GM19035 (cell line): Measurements from ENCODE around the gene ADSS1.

Source experiments
- ATAC-seq: cut with Tn5 transposase; IDR thresholded peaks from one replicate; pipeline ENCODE4 v1.9.1; 2021; ENCODE audit not compliant: unreplicated experiment

Gene ADSS1

GRCh38 chr14:104731320-104732294, 7.6 kb downstream of the ADSS1 start:
- no peak for ATAC-seq

DNA sequence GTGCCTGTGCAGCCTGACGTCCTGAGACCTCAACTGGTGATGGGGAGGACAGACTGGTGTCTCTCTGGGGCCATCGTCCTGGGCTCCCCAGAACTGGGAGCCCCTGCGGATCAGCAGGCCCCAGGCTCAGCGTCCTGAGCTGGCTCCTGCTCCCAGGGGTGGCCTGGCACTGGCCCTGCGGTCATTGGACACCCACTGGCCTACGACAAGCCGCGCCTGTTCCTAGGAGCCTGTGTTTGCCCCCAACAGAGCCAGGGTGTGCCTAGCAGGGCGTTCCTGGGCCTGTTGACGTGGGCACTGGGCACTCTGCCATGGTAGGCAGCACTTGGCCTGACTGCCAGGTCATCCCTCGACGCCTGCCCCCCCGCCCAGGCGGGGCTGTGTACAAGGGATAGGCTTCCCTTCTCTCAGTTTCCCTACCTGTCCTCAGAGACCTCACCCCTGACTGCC, 8.4 kb downstream of the ADSS1 start:
- ATAC-seq = no peak

DNA sequence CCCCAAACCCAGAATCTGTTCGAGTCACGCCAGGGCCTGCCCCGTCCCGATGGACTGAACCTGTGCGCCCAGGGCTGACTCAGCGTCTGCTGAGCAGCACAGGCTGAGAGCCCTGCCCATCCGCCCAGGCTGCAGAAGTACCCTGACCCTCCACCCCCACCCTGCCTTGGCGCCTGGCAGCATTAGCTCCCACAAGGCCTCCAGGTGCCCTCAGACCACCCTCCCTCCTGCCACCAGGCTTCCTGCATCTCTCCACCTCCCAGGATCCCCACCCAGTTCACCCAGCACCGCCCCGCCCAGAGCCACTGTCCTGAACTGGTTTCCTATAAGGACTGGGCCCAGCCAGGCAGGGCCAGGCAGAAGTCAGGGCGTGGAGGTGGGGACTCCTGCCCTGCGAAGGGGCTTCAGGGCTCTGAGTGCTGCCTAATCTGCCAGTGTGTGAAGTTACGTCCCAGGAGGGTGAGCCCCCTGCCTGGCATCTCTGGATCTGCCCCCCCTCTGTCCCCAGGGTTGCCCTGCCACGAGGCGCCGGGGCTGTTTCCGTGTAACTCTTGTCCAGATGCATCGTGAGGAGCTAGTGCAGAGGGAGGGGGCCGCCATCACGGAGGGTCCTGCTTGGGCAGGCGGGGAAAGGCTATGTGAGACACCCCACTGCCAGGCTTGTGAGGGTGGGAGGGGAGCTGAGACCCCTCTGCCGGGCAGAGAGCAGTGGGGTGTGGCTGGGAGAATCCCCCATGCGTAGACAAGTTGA, 9.1 kb downstream of the ADSS1 start:
- ATAC-seq = no peak

GRCh38 chr14:104734051-104734587, 10.1 kb downstream of the ADSS1 start:
- ATAC-seq = no peak

DNA sequence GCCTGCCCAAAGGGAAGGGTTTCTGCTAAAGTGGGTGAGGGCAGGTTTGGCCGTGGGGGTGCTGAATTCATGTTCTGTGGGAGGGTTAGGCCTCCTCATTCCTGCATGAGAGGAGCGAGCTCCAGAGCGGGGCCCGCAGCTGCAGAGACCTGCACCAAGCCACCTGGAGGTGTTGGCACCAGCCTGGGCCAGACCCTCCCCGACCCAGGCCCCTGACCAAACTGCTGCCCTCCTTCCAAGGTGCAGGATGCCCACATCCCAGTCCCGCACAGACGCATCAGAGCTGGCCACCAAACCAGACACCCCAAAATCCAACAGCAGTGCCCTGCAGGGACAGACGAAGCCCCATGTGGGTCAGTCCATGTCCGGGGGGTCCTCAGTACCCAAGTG, 10.6 kb downstream of the ADSS1 start:
- no peak for ATAC-seq

DNA sequence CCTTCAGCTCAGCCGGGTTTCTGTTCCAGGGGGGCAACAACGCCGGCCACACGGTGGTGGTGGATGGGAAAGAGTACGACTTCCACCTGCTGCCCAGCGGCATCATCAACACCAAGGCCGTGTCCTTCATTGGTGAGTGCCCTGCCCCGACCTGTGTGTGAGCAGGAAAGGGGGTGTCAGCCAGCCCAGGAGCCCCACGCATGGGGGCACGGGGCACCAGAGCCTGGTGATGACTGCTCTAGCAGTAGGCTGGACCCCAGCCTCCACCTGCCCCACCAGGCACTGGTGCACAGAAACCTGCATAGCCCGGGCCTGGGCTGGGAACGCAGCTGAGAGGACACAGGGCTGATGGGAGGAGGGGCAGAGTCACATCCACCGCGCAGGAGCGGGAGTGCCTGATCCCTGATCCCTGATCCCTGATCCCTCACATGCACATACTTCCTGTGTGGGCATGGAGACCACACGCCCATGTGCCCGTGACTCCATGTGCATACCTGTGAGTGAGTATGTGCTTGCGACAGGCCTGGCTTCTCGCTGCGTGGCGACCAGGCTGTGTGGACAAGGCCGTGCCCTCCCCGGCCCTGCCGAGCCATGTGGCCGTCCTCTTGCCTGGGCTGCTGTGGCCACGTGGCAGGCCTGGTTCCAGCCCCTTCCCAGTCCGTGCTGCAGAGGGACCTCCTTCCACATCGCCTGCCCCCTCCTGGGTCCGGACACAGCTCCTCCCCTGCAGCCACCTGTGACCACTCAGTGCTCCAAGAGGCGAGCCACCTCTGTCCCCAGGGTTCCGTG, 11.2 kb downstream of the ADSS1 start:
- ATAC-seq = no peak

DNA sequence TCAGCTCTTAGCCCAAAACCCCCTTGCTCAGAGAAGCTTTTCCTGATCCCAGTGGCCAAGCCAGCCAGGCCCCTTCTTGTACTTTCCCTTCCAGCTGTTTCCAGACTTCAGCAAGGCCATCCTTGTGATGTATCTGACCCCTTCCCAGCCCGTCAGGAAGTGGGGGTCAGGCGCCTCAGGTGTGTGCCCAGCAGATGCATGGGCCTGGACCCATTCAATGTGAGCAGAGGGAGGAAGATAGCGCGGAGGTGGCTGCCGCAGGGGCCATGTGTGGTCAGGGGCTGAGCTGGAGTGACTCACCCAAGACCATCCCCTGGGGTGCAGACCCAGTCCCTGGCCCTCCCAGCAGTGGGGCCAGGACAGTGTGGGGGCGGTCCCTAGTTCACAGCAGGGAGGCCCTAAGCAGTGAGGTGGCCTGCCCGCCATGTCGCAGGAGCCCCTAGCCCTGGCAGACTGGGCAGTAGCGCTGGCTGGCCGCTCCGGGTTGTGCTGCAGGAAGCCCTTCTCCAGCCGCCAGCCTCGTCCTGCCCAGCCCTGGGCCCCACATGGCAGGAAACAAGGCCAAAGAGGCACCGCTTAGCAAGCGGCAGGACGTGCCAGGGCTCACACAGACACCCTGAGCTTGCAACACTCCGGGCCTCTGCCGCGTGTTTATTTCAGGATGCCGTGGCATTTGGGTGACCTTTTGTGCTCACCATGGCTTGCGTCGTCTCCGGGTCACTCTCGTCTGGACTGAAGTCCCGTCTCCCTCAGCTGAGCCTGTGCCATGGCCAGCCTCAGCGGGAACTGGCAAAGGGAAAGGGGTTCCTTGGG, 12.0 kb downstream of the ADSS1 start:
- no peak for ATAC-seq

DNA sequence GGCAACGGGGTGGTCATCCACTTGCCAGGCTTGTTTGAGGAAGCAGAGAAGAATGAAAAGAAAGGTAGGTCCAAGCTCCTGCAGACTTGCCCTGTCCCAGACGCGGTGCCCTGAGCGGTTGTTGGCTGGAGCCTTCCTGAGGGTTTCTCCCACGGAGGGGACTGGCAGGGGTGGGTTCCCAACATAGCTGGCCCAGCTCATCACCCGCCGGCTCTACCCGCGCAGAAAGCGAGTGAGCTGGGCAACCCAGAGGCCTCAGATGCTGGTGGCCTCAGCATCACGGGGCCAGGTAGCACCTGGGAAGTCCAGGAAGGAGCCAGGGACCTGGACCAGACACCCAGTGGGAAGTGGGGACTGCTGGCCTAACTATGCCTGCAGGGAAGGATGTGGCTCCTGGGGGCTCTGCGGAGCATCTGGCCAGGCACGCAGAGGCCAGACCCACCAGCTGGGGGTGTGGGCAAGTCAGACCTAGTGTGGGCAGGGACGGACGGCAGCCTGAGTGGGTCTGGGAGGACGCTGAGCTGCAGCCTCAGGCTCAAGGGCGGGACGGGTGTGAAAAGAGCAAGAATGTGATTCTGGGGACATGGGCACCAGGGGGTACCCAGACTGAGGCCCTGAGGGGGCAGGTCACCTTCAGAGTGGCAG, 14.5 kb downstream of the ADSS1 start:
- ATAC-seq = no peak

DNA sequence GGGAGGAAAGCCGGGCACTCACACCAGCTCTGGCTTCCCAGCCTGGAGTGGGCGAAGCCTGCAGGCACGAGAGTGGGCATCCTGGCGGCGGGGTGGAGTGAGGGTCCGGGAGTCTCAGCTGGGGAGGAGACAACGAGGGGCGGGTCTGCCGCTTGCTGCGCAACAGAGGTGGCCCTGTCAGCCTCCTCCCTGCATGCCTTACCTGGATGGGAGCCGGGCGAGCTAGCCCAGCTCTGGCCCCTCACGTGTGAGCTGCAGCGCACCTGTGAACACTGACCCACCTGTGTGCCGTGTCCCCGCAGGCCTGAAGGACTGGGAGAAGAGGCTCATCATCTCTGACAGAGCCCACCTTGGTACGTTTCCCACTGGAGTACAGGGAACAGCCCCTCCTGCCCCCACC, 15.0 kb downstream of the ADSS1 start:
- no peak for ATAC-seq

DNA sequence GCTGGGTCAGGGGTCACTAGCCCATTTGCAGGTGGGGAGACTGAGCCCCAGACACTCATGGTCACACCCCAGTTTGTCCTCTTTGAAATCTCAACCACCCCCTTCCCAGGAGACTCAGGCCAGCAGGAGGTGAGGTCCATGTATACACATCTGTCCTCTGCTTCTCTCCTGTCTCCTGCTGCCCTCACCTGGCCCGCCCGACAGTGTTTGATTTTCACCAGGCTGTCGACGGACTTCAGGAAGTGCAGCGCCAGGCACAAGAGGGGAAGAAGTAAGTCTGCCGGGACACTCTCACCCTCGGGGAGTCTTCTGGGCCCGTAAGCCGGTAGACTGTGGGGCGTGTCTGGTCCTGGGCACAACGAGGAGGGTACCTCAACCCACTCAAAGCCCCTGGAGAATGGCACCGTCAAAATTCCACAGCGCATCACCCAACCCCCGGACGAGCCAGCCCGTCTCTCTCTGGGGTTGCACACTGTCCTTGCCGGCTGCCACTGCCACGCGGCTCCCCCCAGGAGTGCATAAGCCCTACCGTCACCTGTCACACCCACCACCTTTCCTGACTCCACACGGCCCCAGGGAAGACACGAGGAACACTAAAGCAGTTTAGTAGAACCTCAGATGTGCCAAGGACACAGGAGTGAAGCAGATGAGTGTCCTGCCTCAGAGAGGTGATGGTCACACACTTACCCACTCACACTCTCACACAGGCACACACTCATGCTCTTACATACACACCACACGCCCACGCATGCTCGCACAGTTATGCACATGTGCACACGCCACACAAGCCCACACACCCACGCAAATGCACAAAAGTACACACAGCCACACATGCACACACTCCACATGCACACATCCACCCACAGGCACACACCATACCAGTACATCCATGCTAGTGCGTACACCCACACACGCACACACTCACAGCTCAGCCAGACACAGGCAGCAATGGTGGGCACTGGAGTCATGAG, 15.8 kb downstream of the ADSS1 start:
- ATAC-seq = no peak

DNA sequence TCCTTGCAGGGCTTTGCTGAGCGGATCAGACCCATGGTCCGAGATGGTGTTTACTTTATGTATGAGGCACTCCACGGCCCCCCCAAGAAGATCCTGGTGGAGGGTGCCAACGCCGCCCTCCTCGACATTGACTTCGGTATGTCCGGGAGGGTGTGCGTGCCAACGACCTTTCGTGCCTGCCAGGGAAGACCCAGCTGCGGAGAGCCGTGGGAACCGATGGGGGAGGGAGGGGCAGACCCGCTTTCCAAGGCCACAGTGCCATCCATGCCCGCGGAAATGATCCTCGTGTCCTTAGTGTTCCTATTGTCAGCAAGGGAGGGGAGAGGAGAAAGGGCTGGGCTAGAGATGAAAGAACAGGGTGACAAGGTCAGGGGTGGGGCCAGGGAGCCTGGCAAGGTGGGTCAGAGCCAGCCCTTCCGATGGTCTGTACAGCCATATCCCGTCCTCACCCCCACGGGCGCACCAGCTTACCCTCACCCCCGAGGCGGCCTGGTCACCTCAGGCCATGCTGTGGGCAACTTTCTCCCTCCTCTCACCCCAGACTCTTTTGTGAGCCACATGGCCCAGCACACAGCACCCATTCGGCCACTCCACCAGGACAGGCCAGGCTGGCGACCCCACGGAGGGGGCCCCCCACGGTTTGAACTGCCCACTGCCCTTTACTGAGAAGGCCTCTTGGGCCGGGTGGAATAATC, 17.2 kb downstream of the ADSS1 start:
- no peak for ATAC-seq

GRCh38 chr14:104741803-104742251, 17.8 kb downstream of the ADSS1 start:
- no peak for ATAC-seq

- no peak for ATAC-seq
Observed at GRCh38 chr14:104742586-104743455, 18.8 kb downstream of the ADSS1 start.

DNA sequence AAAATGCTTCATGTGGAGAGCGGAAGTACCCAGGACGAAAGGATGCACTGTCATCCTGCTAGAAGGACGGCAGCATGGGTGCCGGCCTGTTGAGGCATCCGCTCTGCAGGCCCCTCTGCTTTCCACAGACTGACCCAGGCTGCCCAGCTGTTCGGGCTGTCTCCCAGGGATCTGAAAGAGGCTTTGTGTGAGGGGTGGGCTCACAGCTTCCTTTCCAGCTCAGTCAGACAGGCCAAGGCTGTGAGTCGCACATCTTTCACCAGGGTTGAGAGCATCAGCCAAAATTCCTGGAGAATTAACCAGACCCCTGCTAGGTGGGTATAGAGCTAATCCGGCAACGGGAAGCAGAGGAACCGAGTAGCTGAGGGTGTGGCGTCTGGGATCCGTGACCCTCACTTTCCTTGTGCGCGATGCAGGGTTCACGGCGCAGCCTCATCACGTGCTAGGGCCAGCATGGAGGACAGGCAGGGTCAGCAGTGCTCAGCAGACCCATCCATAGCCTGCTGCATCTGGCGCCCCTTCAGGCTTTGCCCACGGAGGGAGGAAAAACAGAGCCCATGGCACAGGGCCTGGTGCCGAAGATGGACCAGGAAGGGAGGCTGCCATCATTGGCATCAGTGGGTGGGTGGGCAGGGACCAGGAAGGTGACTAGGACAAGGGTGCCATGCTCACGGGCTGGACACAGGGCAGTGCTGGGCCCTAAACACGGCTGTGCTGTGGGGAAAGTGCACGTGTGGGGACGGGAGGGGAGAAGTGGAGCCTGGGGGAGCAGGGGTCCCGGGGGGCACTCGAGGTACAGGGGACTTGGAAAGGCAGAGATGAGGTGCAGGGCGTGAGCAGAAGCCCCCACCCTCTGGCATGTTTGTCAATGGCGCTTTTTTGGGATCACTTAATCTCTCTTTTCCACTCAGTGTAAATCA, 19.7 kb downstream of the ADSS1 start:
- no peak for ATAC-seq

DNA sequence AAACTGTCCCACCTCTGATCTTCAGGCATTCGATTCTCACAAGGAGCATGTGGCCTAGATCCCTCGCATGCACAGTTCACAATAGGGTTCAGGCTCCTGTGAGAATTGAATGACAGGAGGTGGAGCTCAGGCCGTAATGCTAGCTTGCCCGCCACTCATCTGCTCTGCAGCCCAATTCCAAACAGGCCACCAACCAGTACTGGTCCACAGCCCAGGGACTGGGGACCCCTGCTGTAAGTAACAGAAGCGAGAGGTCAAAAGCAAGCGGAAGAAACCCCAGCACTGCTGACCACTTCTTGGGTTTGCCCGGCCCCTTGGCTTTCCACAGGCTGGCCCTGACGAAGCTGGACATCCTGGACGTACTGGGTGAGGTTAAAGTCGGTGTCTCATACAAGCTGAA, 20.5 kb downstream of the ADSS1 start:
- no peak for ATAC-seq

GRCh38 chr14:104745431-104745830, 21.4 kb downstream of the ADSS1 start:
- no peak for ATAC-seq
